ENCODE measurements around the gene B4GAT1.

DNA sequence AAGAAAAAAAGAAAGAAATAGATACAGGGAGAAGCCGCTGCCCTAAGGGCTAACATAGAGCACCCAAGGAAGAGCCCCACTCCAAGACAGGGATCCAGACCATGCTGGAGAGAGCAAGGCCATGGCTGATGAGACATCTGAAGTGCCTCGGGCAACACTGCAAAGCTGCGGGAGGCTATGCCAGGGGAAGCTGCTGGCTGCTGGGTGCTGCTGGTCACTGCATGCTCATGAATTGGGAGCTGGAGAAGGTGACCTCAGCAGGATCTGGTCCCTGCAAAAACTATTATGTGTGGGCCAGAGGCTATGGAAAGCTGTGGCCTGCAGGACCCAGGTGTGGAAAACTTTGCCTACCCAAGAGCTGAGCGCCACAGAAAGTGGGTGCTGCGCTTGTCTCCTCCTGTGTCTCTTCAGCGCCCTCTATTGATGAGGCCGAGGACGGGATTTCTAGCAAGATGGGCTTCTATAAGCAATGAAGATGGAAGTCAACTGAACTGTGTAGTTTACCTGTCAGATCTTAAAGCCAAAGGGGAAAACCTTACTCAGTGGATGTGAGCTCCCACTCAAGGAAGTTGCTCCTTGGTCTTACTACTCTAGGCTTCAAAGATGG, 41.5 kb upstream of the B4GAT1 start:
- TF ChIP-seq, protein P1, sequence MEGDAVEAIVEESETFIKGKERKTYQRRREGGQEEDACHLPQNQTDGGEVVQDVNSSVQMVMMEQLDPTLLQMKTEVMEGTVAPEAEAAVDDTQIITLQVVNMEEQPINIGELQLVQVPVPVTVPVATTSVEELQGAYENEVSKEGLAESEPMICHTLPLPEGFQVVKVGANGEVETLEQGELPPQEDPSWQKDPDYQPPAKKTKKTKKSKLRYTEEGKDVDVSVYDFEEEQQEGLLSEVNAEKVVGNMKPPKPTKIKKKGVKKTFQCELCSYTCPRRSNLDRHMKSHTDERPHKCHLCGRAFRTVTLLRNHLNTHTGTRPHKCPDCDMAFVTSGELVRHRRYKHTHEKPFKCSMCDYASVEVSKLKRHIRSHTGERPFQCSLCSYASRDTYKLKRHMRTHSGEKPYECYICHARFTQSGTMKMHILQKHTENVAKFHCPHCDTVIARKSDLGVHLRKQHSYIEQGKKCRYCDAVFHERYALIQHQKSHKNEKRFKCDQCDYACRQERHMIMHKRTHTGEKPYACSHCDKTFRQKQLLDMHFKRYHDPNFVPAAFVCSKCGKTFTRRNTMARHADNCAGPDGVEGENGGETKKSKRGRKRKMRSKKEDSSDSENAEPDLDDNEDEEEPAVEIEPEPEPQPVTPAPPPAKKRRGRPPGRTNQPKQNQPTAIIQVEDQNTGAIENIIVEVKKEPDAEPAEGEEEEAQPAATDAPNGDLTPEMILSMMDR (IDR thresholded peaks at IDR 0.05; ENCODE audit: poor library complexity) = peak; percentile 55
- no peak for TF ChIP-seq EZH2 (IDR thresholded peaks at IDR 0.05; ENCODE audit: borderline replicate concordance)
- no peak for TF ChIP-seq EZH2phosphoT487 (IDR thresholded peaks at IDR 0.05; ENCODE audit: low read depth, severe bottlenecking, unreplicated experiment)
